Heart left ventricle (tissue), 16 donors: Measurements from ENCODE around the gene RHBDD2. TPM values are rescaled to one million over a fixed set of nuclear protein-coding genes. Genes with fewer than 3 reads are reported as not detected.
"Not testable (repeated sequence)": the region's sequence is repeated elsewhere in the genome, so short reads cannot be mapped to it uniquely, and the experiment has no call there.

ENCODE experiments used
- ATAC-seq, 4 donors: fragments of 200-7000 bp; cut with Tn5 transposase; one replicate each; pipeline ENCODE4 v1.9.1; 2020 to 2022; ENCODE audit warnings: moderate library complexity in 4 of 4, mild to moderate bottlenecking in 3 of 4, moderate number of reproducible peaks in 1 of 4
- DNase-seq, 5 donors: peaks; one replicate each; pipeline ENCODE4 v3.0.0-alpha.2; 2020
- H3K27ac ChIP-seq, 12 donors: fragments of 200-600 bp; sonication (generic) in 4 of 12; one replicate each; pipeline versions ENCODE4 v1.5.0 to v1.8.0; 2016 to 2022; ENCODE audit warnings: mild to moderate bottlenecking in 2 of 12
- H3K27me3 ChIP-seq, 9 donors: fragments of 200-600 bp; sonication (generic) in 2 of 9; one replicate each; pipeline versions ENCODE4 v1.5.1 to v1.8.0; 2016 to 2022; ENCODE audit warnings: mild to moderate bottlenecking in 3 of 9
- H3K36me3 ChIP-seq, 9 donors: fragments of 200-600 bp; sonication (generic) in 2 of 9; one replicate each; pipeline versions ENCODE4 v1.5.0 to v1.8.0; 2018 to 2022; ENCODE audit warnings: mild to moderate bottlenecking in 2 of 9
- H3K4me1 ChIP-seq, 12 donors: fragments of 200-600 bp; sonication (generic) in 4 of 12; one replicate each; pipeline versions ENCODE4 v1.5.0 to v1.8.0; 2016 to 2022; ENCODE audit warnings: mild to moderate bottlenecking in 3 of 12
- H3K4me3 ChIP-seq, 12 donors: fragments of 200-600 bp; sonication (generic) in 4 of 12; one replicate each; pipeline versions ENCODE4 v1.5.0 to v1.8.0; 2017 to 2022; ENCODE audit warnings: mild to moderate bottlenecking in 9 of 12, moderate library complexity in 4 of 12
- H3K9me3 ChIP-seq, 12 donors: fragments of 200-600 bp; sonication (generic) in 4 of 12; one replicate each; pipeline versions ENCODE4 v1.5.0 to v1.8.0; 2016 to 2022; ENCODE audit warnings: mild to moderate bottlenecking in 1 of 12
- POLR2A ChIP-seq, 2 donors: fragments of 450-650 bp; IDR thresholded peaks; one replicate each; pipeline ENCODE4 v1.6.1; 2017; ENCODE audit warnings: antibody characterized with exemption in 2 of 2, mild to moderate bottlenecking in 2 of 2, moderate library complexity in 2 of 2
- WGBS, 4 donors: extraction: QIAGEN DNeasy Blood & Tissue Kit in 2 of 4; methylation state at CpG; one replicate each; pipeline versions ENCODE4 v1.1.5 to v1.1.7; 2013 to 2018; 5-methylcytosine and 5-hydroxymethylcytosine counted together
- intact Hi-C, 10 donors: fragments of 100-400 bp; cut with DNase I; formaldehyde crosslinking; loops; one replicate each; pipeline versions ENCODE4 v1.11.1 to v1.14.2; 2022
- polyA plus RNA-seq, 2 donors: library from polyadenylated mRNA; stranded (reverse); fragments of 200-250 nt; gene quantifications; one replicate each; pipeline ENCODE4 v1.2.3, GENCODE V29; 2013
- total RNA-seq, 9 donors: library from RNA; depleted of rRNA in 2 of 9; stranded (reverse); fragments of >200 nt in 2 of 9; fragmentation: NEBNext Ultra II Directional in 3 of 9; extraction: Animal tissue kit (Norgen Biotek cat#: 25700) in 3 of 9; gene quantifications; one replicate each; pipeline versions ENCODE4 v1.1.0 to v1.2.4, GENCODE V29; 2016 to 2023
- TF ChIP-seq, protein P1 (sequence below), 12 donors: fragments of 200-600 bp; sonication (generic) in 4 of 12; IDR thresholded peaks; one replicate each; pipeline versions ENCODE4 v1.5.0 to v1.8.0; 2018 to 2022; ENCODE audit warnings: antibody characterized with exemption in 12 of 12, mild to moderate bottlenecking in 5 of 12
- donor health status: ischemic (EF 13 %, LVEDD 7.1; RV severe dilation, severe dysfunction).
- donor health status: healthy with polysubstance abuse.
- donor health status: DM: no; HTN: yes; CAD: no.
- donor health status: DM: no; HTN: no; CAD: no.
- donor health status: ischemic (EF 25% LVEDD 6.9; RV normal size, moderate dysfunction).
- donor health status: ischemic (EF 25% LVEDD 5.7; RV mildly dilated, moderate dysfunction).
- donor health status: healthy.
- donor health status: DM: yes; HTN: yes; CAD: no.
- donor health status: ischemic (EF 35%, LVEDD 5.7; RV mildly dilated, moderate dysfunction).
- donor health status: nonischemic (EF 11% LVEDD 7.7; RV severe dilation, severe dysfunction).
- donor health status: DM: yes; HTN: yes; CAD: no.
- donor health status: PGD.
- donor health status: ischemic (EF 29% LVEDD 5.4; RV normal size, mild dysfunction).
- donor health status: nonischemic (EF 23%, LVEDD 6.1; RV moderate dilation, normal function).

The RHBDD2 gene
- total and polyA plus RNA-seq, 11 donors: 23.6 to 44.1 (median 32.5) TPM

DNA sequence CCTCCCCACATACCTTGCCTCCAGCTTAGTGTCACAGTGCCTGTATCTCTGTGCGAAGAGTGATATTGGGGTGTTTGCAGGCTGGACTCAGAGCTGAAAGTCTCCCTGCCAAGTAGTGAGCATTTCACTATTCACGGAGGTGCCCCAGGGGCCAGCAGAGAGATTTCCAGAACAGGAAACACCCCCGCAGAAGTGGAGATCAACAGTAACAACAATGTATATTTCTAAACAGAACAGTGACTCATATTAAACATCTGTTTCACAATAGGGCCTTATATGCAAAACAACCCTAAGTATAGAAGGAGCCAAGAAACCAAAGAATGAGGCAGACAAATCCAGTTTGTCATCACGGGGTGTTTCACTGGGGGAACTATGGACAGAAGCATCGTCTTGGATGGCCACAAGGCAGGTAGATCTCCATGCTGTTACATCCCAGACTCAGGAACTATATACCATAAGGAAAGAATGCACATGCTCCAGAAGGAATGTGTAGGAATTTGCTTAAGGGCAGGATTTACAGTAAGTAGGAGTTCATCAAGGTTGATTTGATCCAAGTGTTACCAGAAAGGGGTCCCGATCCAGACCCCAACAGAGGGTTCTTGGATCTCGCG, 35.9 kb upstream of the RHBDD2 start:
- intact Hi-C loops: no loop called here

GRCh38 chr7:75843613-75844116, 35.2 kb upstream of the RHBDD2 start:
- WGBS, 4 donors: 92 to 96% (median 94%) methylated on average over 9 of the region's 9 CpGs
- no peaks in the 10 kb centered on the region for H3K36me3 ChIP-seq
- no peak overlapping the region for H3K27ac ChIP-seq
- H3K9me3 ChIP-seq: no peaks in the 10 kb centered on the region
- DNase-seq: no peak
- H3K27me3 ChIP-seq: no peaks in the 10 kb centered on the region
- no peak for TF ChIP-seq POLR2A (IDR thresholded peaks at IDR 0.05)
- TF ChIP-seq, protein P1, sequence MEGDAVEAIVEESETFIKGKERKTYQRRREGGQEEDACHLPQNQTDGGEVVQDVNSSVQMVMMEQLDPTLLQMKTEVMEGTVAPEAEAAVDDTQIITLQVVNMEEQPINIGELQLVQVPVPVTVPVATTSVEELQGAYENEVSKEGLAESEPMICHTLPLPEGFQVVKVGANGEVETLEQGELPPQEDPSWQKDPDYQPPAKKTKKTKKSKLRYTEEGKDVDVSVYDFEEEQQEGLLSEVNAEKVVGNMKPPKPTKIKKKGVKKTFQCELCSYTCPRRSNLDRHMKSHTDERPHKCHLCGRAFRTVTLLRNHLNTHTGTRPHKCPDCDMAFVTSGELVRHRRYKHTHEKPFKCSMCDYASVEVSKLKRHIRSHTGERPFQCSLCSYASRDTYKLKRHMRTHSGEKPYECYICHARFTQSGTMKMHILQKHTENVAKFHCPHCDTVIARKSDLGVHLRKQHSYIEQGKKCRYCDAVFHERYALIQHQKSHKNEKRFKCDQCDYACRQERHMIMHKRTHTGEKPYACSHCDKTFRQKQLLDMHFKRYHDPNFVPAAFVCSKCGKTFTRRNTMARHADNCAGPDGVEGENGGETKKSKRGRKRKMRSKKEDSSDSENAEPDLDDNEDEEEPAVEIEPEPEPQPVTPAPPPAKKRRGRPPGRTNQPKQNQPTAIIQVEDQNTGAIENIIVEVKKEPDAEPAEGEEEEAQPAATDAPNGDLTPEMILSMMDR (IDR thresholded peaks at IDR 0.05): no peak
- ATAC-seq: no peak
- peaks cover 0 to 26% (median 1%) of the 10 kb centered on the region in 12 donors for H3K4me1 ChIP-seq
- no peak overlapping the region for H3K4me3 ChIP-seq
- intact Hi-C loops: no loop called here

More for the DNA sequence above, 35.9 kb upstream of the RHBDD2 start:
- TF ChIP-seq POLR2A (IDR thresholded peaks at IDR 0.05): no peak
- TF ChIP-seq, protein P1 (IDR thresholded peaks at IDR 0.05): no peak
- ATAC-seq: peak in 3 of 4 donors; percentile 48 to 74 (median 63)
- no peaks in the 10 kb centered on the region for H3K9me3 ChIP-seq
- peaks cover 0 to 18% (median 1%) of the 10 kb centered on the region in 12 donors for H3K4me1 ChIP-seq
- no peaks in the 10 kb centered on the region for H3K27me3 ChIP-seq
- no peak overlapping the region for H3K4me3 ChIP-seq
- 47 to 55% (median 50%) methylated on average over 8 of the region's 8 CpGs for WGBS, 4 donors
- DNase-seq: peak in 1 of 5 donors; percentile 16
- no peaks in the 10 kb centered on the region for H3K36me3 ChIP-seq
- peak overlapping the region in 5 of 12 donors; percentile 33 to 73 (median 38) for H3K27ac ChIP-seq

DNA sequence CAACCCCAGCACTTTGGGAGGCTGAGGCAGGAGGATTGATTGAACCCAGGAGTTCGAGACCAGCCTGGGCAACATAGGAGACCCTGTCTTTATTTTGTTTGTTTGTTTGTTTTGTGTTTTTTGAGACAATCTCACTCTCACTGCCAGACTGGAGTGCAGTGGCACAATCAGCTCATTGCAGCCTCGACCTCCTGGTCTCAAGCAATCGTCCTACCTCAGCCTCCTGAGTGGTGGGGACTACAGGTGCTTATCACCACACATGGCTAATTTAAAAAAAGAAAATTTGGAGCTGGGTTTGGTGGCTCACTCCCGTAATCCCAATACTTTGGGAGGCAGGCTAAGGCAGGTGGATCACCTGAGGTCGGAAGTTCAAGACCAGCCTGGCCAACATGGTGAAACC, 34.7 kb upstream of the RHBDD2 start:
- WGBS, 4 donors: 90 to 97% (median 96%) methylated on average over 5 of the region's 5 CpGs
- no peaks in the 10 kb centered on the region for H3K9me3 ChIP-seq
- ATAC-seq: no peak

DNA sequence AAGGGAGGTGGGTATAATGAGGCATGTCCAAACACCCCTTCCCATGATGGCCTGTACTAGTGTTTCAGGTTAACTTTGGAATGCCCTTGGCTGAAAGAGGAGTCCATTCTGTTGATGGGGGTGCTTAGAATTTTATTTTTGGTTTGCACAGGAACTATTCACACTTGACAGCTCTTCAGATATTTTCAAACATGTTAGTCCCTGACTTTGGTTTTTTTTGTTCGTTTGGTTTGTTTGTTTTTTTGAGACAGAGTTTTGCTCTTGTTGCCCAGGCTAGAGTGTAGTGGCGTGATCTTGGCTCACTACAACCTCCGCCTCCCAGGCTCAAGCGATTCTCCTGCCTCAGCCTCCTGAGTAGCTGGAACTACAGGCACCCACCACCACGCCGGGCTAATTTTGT, 33.7 kb upstream of the RHBDD2 start:
- intact Hi-C loops, H3K9me3 ChIP-seq, ATAC-seq, H3K36me3 ChIP-seq, H3K27ac ChIP-seq, DNase-seq, H3K4me3 ChIP-seq, H3K27me3 ChIP-seq: not testable (repeated sequence)
- peaks cover 0 to 31% (median 1%) of the 10 kb centered on the region in 12 donors for H3K4me1 ChIP-seq
- 73 to 91% (median 88%) methylated on average over 6 of the region's 6 CpGs for WGBS, 4 donors

More for the DNA sequence above, 34.7 kb upstream of the RHBDD2 start:
- Histone ChIP-seq H3K4me3 (no peak overlapping the region), H3K36me3 (no peaks in the 10 kb centered on the region), H3K27me3 (no peaks in the 10 kb centered on the region), H3K27ac (no peak overlapping the region), H3K4me1 (peaks cover 0 to 26% (median 1%) of the 10 kb centered on the region in 12 donors)
- TF ChIP-seq, protein P1 (IDR thresholded peaks at IDR 0.05): no peak
- no peak for TF ChIP-seq POLR2A (IDR thresholded peaks at IDR 0.05)
- no peak for DNase-seq
- intact Hi-C loops: no loop called here
